ENCODE results near the gene KIF5C.

KIF5C gene

GRCh38 chr2:149039213-149039724 is 164.2 kb downstream of the KIF5C start:
- no peaks in the 10 kb centered on the region for H3K27me3 ChIP-seq (ENCODE audit: insufficient read depth, low read length, poor library complexity, severe bottlenecking)
- no peak overlapping the region for H3K4me2 ChIP-seq (ENCODE audit: low read depth, low read length, poor library complexity, severe bottlenecking)
- no peak overlapping the region for H2AFZ ChIP-seq (ENCODE audit: low read length)
- no peaks in the 10 kb centered on the region for H3K4me1 ChIP-seq (ENCODE audit: insufficient read depth, low read length, poor library complexity, severe bottlenecking)
- no peaks in the 10 kb centered on the region for H3K79me2 ChIP-seq (ENCODE audit: insufficient read depth, low read length)
- no peak overlapping the region for H3K9ac ChIP-seq (ENCODE audit: low read depth, low read length, poor library complexity, severe bottlenecking)
- H3K4me3 ChIP-seq (ENCODE audit: low read length, poor library complexity, severe bottlenecking), result no peak overlapping the region
- H3F3A ChIP-seq (ENCODE audit: low read depth), result no peaks in the 10 kb centered on the region
- no peaks in the 10 kb centered on the region for H4K20me1 ChIP-seq (ENCODE audit: insufficient read depth, low read length, poor library complexity, severe bottlenecking)
- H3K36me3 ChIP-seq (ENCODE audit: insufficient read depth, low read length), result no peaks in the 10 kb centered on the region
- TF ChIP-seq, protein P1, sequence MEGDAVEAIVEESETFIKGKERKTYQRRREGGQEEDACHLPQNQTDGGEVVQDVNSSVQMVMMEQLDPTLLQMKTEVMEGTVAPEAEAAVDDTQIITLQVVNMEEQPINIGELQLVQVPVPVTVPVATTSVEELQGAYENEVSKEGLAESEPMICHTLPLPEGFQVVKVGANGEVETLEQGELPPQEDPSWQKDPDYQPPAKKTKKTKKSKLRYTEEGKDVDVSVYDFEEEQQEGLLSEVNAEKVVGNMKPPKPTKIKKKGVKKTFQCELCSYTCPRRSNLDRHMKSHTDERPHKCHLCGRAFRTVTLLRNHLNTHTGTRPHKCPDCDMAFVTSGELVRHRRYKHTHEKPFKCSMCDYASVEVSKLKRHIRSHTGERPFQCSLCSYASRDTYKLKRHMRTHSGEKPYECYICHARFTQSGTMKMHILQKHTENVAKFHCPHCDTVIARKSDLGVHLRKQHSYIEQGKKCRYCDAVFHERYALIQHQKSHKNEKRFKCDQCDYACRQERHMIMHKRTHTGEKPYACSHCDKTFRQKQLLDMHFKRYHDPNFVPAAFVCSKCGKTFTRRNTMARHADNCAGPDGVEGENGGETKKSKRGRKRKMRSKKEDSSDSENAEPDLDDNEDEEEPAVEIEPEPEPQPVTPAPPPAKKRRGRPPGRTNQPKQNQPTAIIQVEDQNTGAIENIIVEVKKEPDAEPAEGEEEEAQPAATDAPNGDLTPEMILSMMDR (conservative IDR thresholded peaks at IDR 0.05; ENCODE audit: low read length), result no peak
- no peak for TF ChIP-seq EZH2phosphoT487 (IDR thresholded peaks at IDR 0.05; ENCODE audit: borderline replicate concordance)
- H3K9me3 ChIP-seq (ENCODE audit: insufficient read depth, low read depth, low read length), result no peaks in the 10 kb centered on the region
- no peaks in the 10 kb centered on the region for H3K9me2 ChIP-seq (replicated peaks; ENCODE audit: low read depth, low read length)

- H3K79me2 ChIP-seq (ENCODE audit: insufficient read depth, low read length), result no peaks in the 10 kb centered on the region
- H3K9ac ChIP-seq (ENCODE audit: low read depth, low read length, poor library complexity, severe bottlenecking), result no peak overlapping the region
These were observed 165.4 kb downstream of the KIF5C start for GRCh38 chr2:149040451-149040850.

GRCh38 chr2:149041482-149041881 is 166.5 kb downstream of the KIF5C start:
- TF ChIP-seq EZH2phosphoT487 (IDR thresholded peaks at IDR 0.05; ENCODE audit: borderline replicate concordance), result no peak
- TF ChIP-seq, protein P1 (conservative IDR thresholded peaks at IDR 0.05; ENCODE audit: low read length), result no peak
- no peaks in the 10 kb centered on the region for H3K36me3 ChIP-seq (ENCODE audit: insufficient read depth, low read length)
- H4K20me1 ChIP-seq (ENCODE audit: insufficient read depth, low read length, poor library complexity, severe bottlenecking), result no peaks in the 10 kb centered on the region
- no peak overlapping the region for H3K9ac ChIP-seq (ENCODE audit: low read depth, low read length, poor library complexity, severe bottlenecking)
- H3K79me2 ChIP-seq (ENCODE audit: insufficient read depth, low read length), result no peaks in the 10 kb centered on the region
- no peaks in the 10 kb centered on the region for H3K4me1 ChIP-seq (ENCODE audit: insufficient read depth, low read length, poor library complexity, severe bottlenecking)
- H3K4me2 ChIP-seq (ENCODE audit: low read depth, low read length, poor library complexity, severe bottlenecking), result no peak overlapping the region
- no peak overlapping the region for H2AFZ ChIP-seq (ENCODE audit: low read length)
- 0 out of 2 replicates have a peak, but pooled peaks cover 3% of the 10 kb centered on the region for H3K9me3 ChIP-seq (ENCODE audit: insufficient read depth, low read depth, low read length)
- H3K27me3 ChIP-seq (ENCODE audit: insufficient read depth, low read length, poor library complexity, severe bottlenecking), result no peaks in the 10 kb centered on the region
- no peaks in the 10 kb centered on the region for H3F3A ChIP-seq (ENCODE audit: low read depth)
- no peaks in the 10 kb centered on the region for H3K9me2 ChIP-seq (replicated peaks; ENCODE audit: low read depth, low read length)
- H3K4me3 ChIP-seq (ENCODE audit: low read length, poor library complexity, severe bottlenecking), result no peak overlapping the region

More at GRCh38 chr2:149040451-149040850, 165.4 kb downstream of the KIF5C start:
- no peaks in the 10 kb centered on the region for H3K27me3 ChIP-seq (ENCODE audit: insufficient read depth, low read length, poor library complexity, severe bottlenecking)
- H3K4me1 ChIP-seq (ENCODE audit: insufficient read depth, low read length, poor library complexity, severe bottlenecking), result no peaks in the 10 kb centered on the region
- H3K9me2 ChIP-seq (replicated peaks; ENCODE audit: low read depth, low read length), result no peaks in the 10 kb centered on the region
- H3K9me3 ChIP-seq (ENCODE audit: insufficient read depth, low read depth, low read length), result no peaks in the 10 kb centered on the region
- H4K20me1 ChIP-seq (ENCODE audit: insufficient read depth, low read length, poor library complexity, severe bottlenecking), result no peaks in the 10 kb centered on the region
- H3K4me3 ChIP-seq (ENCODE audit: low read length, poor library complexity, severe bottlenecking), result no peak overlapping the region
- H3K36me3 ChIP-seq (ENCODE audit: insufficient read depth, low read length), result no peaks in the 10 kb centered on the region
- no peaks in the 10 kb centered on the region for H3F3A ChIP-seq (ENCODE audit: low read depth)
- no peak for TF ChIP-seq EZH2phosphoT487 (IDR thresholded peaks at IDR 0.05; ENCODE audit: borderline replicate concordance)
- TF ChIP-seq, protein P1 (conservative IDR thresholded peaks at IDR 0.05; ENCODE audit: low read length), result peak; percentile 86
- H2AFZ ChIP-seq (ENCODE audit: low read length), result no peak overlapping the region
- H3K4me2 ChIP-seq (ENCODE audit: low read depth, low read length, poor library complexity, severe bottlenecking), result no peak overlapping the region
